Hepatocyte (in vitro differentiated cells): Measurements from ENCODE around the gene MAP3K4.

ENCODE experiments used
- EZH2 ChIP-seq: fragments of 200-600 bp; sonication (generic); IDR thresholded peaks from 2 replicates; pipeline ENCODE4 v1.6.1; 2016; ENCODE audit warnings: antibody characterized with exemption, mild to moderate bottlenecking, borderline replicate concordance
- EZH2phosphoT487 ChIP-seq: fragments of 200-600 bp; sonication (generic); IDR thresholded peaks from one replicate; pipeline ENCODE4 v1.6.1; 2018; ENCODE audit warnings: antibody characterized with exemption, mild to moderate bottlenecking, low read depth, moderate library complexity; ENCODE audit not compliant: unreplicated experiment, severe bottlenecking

DNA sequence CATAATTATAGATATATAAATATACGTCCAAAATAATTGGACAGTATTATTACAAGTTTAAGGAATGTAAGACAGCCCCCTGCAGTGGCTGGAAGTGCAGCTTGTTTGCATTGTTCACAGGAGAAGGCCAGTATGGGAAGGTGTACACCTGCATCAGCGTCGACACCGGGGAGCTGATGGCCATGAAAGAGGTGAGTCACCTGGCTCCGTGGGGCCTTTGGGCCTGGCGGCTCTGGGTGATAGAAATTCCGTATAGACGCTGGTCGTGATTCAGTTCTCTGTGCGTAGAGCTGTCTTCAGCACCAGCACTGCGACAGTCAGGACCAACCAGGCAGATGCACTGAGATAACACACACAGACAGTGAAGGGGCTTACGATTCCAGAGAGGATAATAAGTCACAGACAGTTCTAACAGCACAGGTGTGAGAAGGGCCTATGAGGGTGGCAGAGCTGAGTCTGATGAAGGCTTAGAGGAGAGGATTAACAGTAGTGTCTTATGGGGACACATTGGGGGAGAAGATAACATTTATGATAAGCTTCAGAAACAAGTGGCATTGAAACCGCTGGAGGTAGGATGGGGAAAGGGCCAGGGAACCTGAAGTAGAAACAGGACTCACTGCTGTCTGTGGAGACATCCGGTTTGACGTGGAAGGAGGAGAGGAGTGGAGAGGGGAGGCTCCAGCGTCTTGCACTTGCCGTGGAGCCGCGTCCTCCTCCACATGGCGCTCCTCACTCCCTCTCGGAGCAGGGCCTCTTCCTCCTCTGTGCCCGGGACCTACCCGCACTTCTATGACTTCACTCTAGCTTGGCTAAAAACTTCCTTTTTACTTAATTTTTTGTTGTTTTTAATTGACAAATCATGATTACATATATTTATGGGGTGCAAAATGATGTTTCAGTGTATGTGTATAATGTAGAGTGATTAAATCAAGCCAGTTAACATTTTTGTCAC, 116.5 kb downstream of the MAP3K4 start:
- TF ChIP-seq EZH2phosphoT487 (no peak), EZH2 (no peak)
